Endothelial cell of umbilical vein (primary cell): ENCODE measurements around the gene NFATC3. TPM values are rescaled to one million over a fixed set of nuclear protein-coding genes. Genes with fewer than 3 reads are reported as not detected.
A peak's percentile ranks its signal among the peaks of the same experiment; 100 is the strongest.

ENCODE experiments used
- BruUV-seq: library from RNA; stranded (reverse); fragments of 400-500 nt; replicated peaks from 2 replicates; lab custom pipeline; 2021; lab: Mats Ljungman, UMichigan
- CTCF ChIA-PET: fragments of 300-600, 350-600 bp; sonication (Branson Sonifier 250); formaldehyde crosslinking; loops from one replicate; lab custom pipeline; 2021; ENCODE audit warnings: antibody characterized with exemption, inconsistent platforms; lab: Charles Lee
- POLR2A ChIA-PET: fragments of 300-600, 350-600 bp; sonication (Branson Sonifier 250); formaldehyde crosslinking; loops from one replicate; lab custom pipeline; 2021; ENCODE audit warnings: antibody characterized with exemption, inconsistent platforms; lab: Charles Lee
- DNase-seq: peaks from one replicate; pipeline ENCODE4 v3.0.0-alpha.2; 2011; ENCODE audit warnings: low read depth, low spot score
- FAIRE-seq: peaks from 2 replicates; lab custom pipeline; 2011; peaks lifted over from hg19 to GRCh38; lab: Jason Lieb, UNC
- H2AFZ ChIP-seq: 2 replicates; pipeline ENCODE4 v1.6.0; 2012; ENCODE audit warnings: low read depth, low read length, control low read depth, inconsistent platforms
- H3K27ac ChIP-seq: 2 replicates; pipeline ENCODE4 v1.5.1; 2011; ENCODE audit warnings: low read depth, mild to moderate bottlenecking, control low read depth, low read length, moderate library complexity; ENCODE audit not compliant: insufficient read depth
- H3K27me3 ChIP-seq, 2 experiments: 2 replicates each; pipeline versions ENCODE4 v1.6.0 to v1.6.1; 2011; ENCODE audit warnings: low read length in 2 of 2, mixed read lengths in 1 of 2; ENCODE audit not compliant: control insufficient read depth in 2 of 2, insufficient read depth in 2 of 2
- H3K36me3 ChIP-seq, 2 experiments: 2 replicates in 1 of 2; 3 replicates in 1 of 2; pipeline ENCODE4 v1.5.1; 2011; ENCODE audit warnings: low read length in 2 of 2, mild to moderate bottlenecking in 1 of 2, moderate library complexity in 1 of 2; ENCODE audit not compliant: control insufficient read depth in 2 of 2, insufficient read depth in 2 of 2; ENCODE audit errors: extremely low read depth in 1 of 2
- H3K4me1 ChIP-seq: 3 replicates; pipeline ENCODE4 v1.5.1; 2011; ENCODE audit warnings: mild to moderate bottlenecking, low read length; ENCODE audit not compliant: control insufficient read depth, insufficient read depth; ENCODE audit errors: extremely low read depth
- H3K4me2 ChIP-seq: 2 replicates; pipeline ENCODE4 v1.6.1; 2011; ENCODE audit warnings: low read length, control low read depth, mixed read lengths; ENCODE audit not compliant: insufficient read depth
- H3K4me3 ChIP-seq, 3 experiments: fragments of 200-600 bp in 1 of 3; sonication (generic), shearing (Covaris generic) in 1 of 3; replicated peaks in 1 of 3; 2 replicates each; pipeline ENCODE4 v1.5.1; 2011 to 2016; ENCODE audit warnings: control low read depth in 3 of 3, low read length in 3 of 3, mild to moderate bottlenecking in 2 of 3, inconsistent platforms in 1 of 3, low read depth in 1 of 3, moderate library complexity in 1 of 3; ENCODE audit not compliant: insufficient read depth in 1 of 3
- H3K79me2 ChIP-seq: 2 replicates; pipeline ENCODE4 v1.6.0; 2012; ENCODE audit warnings: low read length, inconsistent platforms; ENCODE audit not compliant: control insufficient read depth, insufficient read depth
- H3K9ac ChIP-seq: replicated peaks from 2 replicates; pipeline ENCODE3; 2011; ENCODE audit warnings: low read length, control low read depth; ENCODE audit not compliant: insufficient read depth; ENCODE audit errors: extremely low read depth
- H3K9me1 ChIP-seq: replicated peaks from 3 replicates; pipeline ENCODE4 v1.6.0; 2011; ENCODE audit warnings: mild to moderate bottlenecking, low read length; ENCODE audit not compliant: control insufficient read depth, insufficient read depth; ENCODE audit errors: extremely low read depth
- H3K9me3 ChIP-seq: replicated peaks from 2 replicates; pipeline ENCODE4 v1.5.1; 2012; ENCODE audit warnings: low read length, inconsistent platforms; ENCODE audit not compliant: control insufficient read depth, insufficient read depth
- H4K20me1 ChIP-seq: replicated peaks from 2 replicates; pipeline ENCODE3; 2011; ENCODE audit warnings: mild to moderate bottlenecking, low read length; ENCODE audit not compliant: control insufficient read depth, insufficient read depth; ENCODE audit errors: extremely low read depth
- CTCF ChIP-seq, 2 donors: IDR thresholded peaks; 1 replicate in 1 of 2; 2 replicates in 1 of 2; pipeline ENCODE4 v1.5.1; 2011; ENCODE audit warnings: low read length in 2 of 2, mild to moderate bottlenecking in 2 of 2, moderate library complexity in 2 of 2, control low read depth in 1 of 2, inconsistent platforms in 1 of 2, low read depth in 1 of 2; ENCODE audit not compliant: insufficient read depth in 1 of 2; ENCODE audit errors: extremely low read depth in 1 of 2
- FOS ChIP-seq: IDR thresholded peaks from 2 replicates; pipeline ENCODE4 v1.6.1; 2011; ENCODE audit warnings: mild to moderate bottlenecking, low read length, moderate library complexity, borderline replicate concordance; ENCODE audit not compliant: insufficient read depth
- GATA2 ChIP-seq: IDR thresholded peaks from 2 replicates; pipeline ENCODE4 v1.7.0; 2011; ENCODE audit warnings: low read depth, mild to moderate bottlenecking, moderate library complexity, mixed read lengths, low read length; ENCODE audit not compliant: insufficient read length, insufficient read depth
- MAX ChIP-seq: IDR thresholded peaks from 2 replicates; pipeline ENCODE4 v1.6.1; 2011; ENCODE audit not compliant: insufficient read depth, insufficient read length
- MYC ChIP-seq: IDR thresholded peaks from one replicate; pipeline ENCODE4 v1.6.1; 2011; ENCODE audit warnings: mild to moderate bottlenecking, low read depth, low read length
- dilution Hi-C: fragments of 300-500 bp; cut with MboI; formaldehyde crosslinking; loops from one replicate; pipeline ENCODE4 v1.15.0; 2019; ENCODE audit warnings: low sequenced_read_pairs; ENCODE audit not compliant: extremely low pct_ligation_motif_present
- intact Hi-C: fragments of 100-400 bp; cut with micrococcal nuclease; formaldehyde crosslinking; loops from one replicate; pipeline ENCODE4 v1.10.0; 2022
- polyA plus RNA-seq, 4 experiments: library from polyadenylated mRNA; depleted of rRNA in 3 of 4; stranded (reverse) in 3 of 4; unstranded in 1 of 4; fragments of >200 nt; gene quantifications; 2 replicates each; pipeline versions ENCODE4 v1.2.1 to v1.2.3, GENCODE V29; 2011 to 2012; ENCODE audit warnings: missing spikeins in 1 of 4
- total RNA-seq: library from RNA; stranded (reverse); gene quantifications from 2 replicates; pipeline ENCODE4 v1.2.3, GENCODE V29; 2021

The NFATC3 gene
- total and polyA plus RNA-seq, 2 donors (not counting 3 experiments of a cell fraction or from before 2014, with no cell fraction given), result 15.6 to 33.1 TPM

- dilution Hi-C loops, result no loop called here
- DNase-seq, result peak; percentile 77
- H3K9me1 ChIP-seq, result no peaks in the 10 kb centered on the region
- H4K20me1 ChIP-seq, result no peaks in the 10 kb centered on the region
- peak; percentile 89 for FAIRE-seq
- no peak for TF ChIP-seq MYC
- peak; percentile 46 for TF ChIP-seq FOS
- no peak for TF ChIP-seq MAX
- TF ChIP-seq GATA2, result peak; percentile 93
- peak; percentile 80 to 83 for TF ChIP-seq CTCF (IDR thresholded peaks at IDR 0.05; ENCODE audit: extremely low read depth in 1 of 2, insufficient read depth in 1 of 2, low read depth in 1 of 2, low read length in 2 of 2)
- no peaks in the 10 kb centered on the region for H3K27me3 ChIP-seq
- intact Hi-C loops, result loop anchor here (1.0 to 5.0 kb wide), 3 partner anchors 72 to 183 kb away; partner anchors contain the start of gene NRN1L
- no TSS peak for BruUV-seq
- H3K4me1 ChIP-seq, result peaks cover 19% of the 10 kb centered on the region
- H3K27ac ChIP-seq, result no peak overlapping the region
- H3K4me2 ChIP-seq, result peak overlapping the region; percentile 46
- no peak overlapping the region for H3K4me3 ChIP-seq
- peaks cover 0 to 2% of the 10 kb centered on the region in 2 experiments for H3K36me3 ChIP-seq
- H3K9me3 ChIP-seq, result no peaks in the 10 kb centered on the region
- no peak overlapping the region for H3K9ac ChIP-seq
- H3K79me2 ChIP-seq, result no peaks in the 10 kb centered on the region
- POLR2A ChIA-PET, result no interaction called here
- CTCF ChIA-PET, result interaction anchor here (0.9 to 5.4 kb wide), 14 partner anchors 10 to 347 kb away, joined by 3 to 34 read pairs (median 6); partner anchors contain the start of genes DDX28, DUS2, NFATC3 and NRN1L
- no peak overlapping the region for H2AFZ ChIP-seq
These were observed 20.3 kb upstream of the NFATC3 start for GRCh38 chr16:68064791-68065365.
